Midbrain (tissue), 1 donor: Measurements from ENCODE around the gene LRIG1.

ENCODE experiments used
- DNase-seq: peaks from one replicate; lab custom pipeline; 2025; lab: John Stamatoyannopoulos, UW

The LRIG1 gene

GRCh38 chr3:66486646-66487045 is 14.2 kb downstream of the LRIG1 start:
- no peak for DNase-seq

- no peak for DNase-seq
Measured at GRCh38 chr3:66486202-66486601, 14.6 kb downstream of the LRIG1 start.

GRCh38 chr3:66485291-66485968 is 15.4 kb downstream of the LRIG1 start:
- no peak for DNase-seq

- no peak for DNase-seq
Measured at GRCh38 chr3:66484106-66484844, 16.5 kb downstream of the LRIG1 start.

GRCh38 chr3:66483409-66483906 is 17.4 kb downstream of the LRIG1 start:
- peak; percentile 82 for DNase-seq

GRCh38 chr3:66483006-66483405 is 17.8 kb downstream of the LRIG1 start:
- DNase-seq, result peak; percentile 92

GRCh38 chr3:66482018-66482404 is 18.8 kb downstream of the LRIG1 start:
- no peak for DNase-seq

- DNase-seq, result no peak
Measured at GRCh38 chr3:66481071-66482017, 19.5 kb downstream of the LRIG1 start.

- no peak for DNase-seq
Measured at GRCh38 chr3:66480666-66481065, 20.2 kb downstream of the LRIG1 start.

GRCh38 chr3:66479532-66479947 is 21.3 kb downstream of the LRIG1 start:
- no peak for DNase-seq

- no peak for DNase-seq
Measured at GRCh38 chr3:66478960-66479359, 21.9 kb downstream of the LRIG1 start.

GRCh38 chr3:66477856-66478255 is 23.0 kb downstream of the LRIG1 start:
- DNase-seq, result no peak

- DNase-seq, result no peak
Measured at GRCh38 chr3:66476852-66477381, 23.9 kb downstream of the LRIG1 start.

- DNase-seq, result no peak
Measured at GRCh38 chr3:66475386-66476020, 25.3 kb downstream of the LRIG1 start.

GRCh38 chr3:66473692-66474091 is 27.1 kb downstream of the LRIG1 start:
- no peak for DNase-seq

GRCh38 chr3:66473181-66473580 is 27.6 kb downstream of the LRIG1 start:
- DNase-seq, result no peak

- no peak for DNase-seq
Measured at GRCh38 chr3:66472313-66473134, 28.3 kb downstream of the LRIG1 start.

- no peak for DNase-seq
Measured at GRCh38 chr3:66470956-66471686, 29.7 kb downstream of the LRIG1 start.

GRCh38 chr3:66470285-66470684 is 30.5 kb downstream of the LRIG1 start:
- no peak for DNase-seq

- no peak for DNase-seq
Measured at GRCh38 chr3:66469220-66469640, 31.6 kb downstream of the LRIG1 start.
